HG02798 (cell line): ENCODE data around the gene RNF166.

Experiments used
- ATAC-seq: cut with Tn5 transposase; IDR thresholded peaks from one replicate; pipeline ENCODE4 v1.9.1; 2021; ENCODE audit warnings: mild to moderate bottlenecking; ENCODE audit not compliant: unreplicated experiment, poor library complexity

RNF166 gene

DNA sequence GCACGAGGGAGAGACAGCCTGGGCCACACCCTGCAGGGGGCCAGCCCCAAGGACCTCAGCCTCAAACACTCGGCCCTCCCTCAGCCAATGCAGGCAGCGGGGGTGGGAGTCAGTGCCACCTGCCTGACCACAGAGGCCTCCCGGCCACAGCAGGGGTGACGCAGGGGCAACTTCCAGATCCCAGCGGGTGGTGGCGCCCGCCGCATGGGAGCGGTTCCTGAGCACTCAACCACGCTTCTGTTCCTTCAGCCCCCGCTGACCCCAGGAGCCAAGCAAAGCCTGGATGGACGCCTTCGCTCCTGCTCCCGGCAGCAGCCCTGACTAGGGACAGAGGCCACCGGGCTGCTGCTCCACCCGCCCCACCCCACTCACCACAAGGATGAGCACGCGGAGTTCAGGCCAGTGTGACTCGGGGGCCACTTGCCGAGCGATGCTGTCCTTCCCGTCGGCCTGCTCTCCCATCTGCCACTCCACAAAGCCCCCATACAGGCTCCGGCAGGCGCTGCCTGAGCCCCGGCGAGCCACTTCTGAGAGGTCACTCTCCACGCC lies 50.4 kb downstream of the RNF166 start:
- ATAC-seq: no peak

- no peak for ATAC-seq
Measured at GRCh38 chr16:88655053-88655732, 51.0 kb downstream of the RNF166 start.

DNA sequence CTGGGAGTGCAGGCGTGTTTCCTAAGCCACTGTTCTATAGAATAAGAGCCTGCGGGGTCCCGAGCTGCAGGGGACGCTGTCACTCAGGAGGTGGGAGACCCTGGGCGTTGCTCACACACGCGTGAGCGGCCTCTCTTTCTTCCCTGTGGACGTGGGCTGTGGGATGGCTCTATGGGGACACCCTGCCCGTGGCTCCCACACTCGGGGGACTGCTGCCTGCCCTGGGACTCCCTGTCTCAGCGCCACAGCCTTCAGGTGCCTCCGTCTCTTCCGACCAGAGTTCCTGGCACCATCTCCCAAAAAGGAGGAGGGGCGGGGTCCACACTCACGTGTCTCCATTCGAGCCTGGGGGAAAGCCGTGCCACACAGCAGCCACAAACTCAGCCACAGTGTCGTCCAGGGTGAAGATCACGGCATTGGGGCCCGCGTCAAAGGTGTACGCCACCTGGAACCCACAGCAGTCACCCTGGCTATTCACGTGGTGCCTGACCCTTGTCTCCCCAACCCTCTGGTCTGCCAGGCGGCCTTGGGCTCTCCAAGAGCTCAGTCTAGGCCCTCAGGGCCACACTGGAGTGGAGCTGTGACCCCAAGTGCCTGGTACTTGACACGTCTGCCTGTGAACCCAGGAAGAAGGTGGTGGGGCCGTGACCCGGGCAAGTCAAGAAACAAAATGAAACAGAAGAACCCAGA lies 51.7 kb downstream of the RNF166 start:
- no peak for ATAC-seq

DNA sequence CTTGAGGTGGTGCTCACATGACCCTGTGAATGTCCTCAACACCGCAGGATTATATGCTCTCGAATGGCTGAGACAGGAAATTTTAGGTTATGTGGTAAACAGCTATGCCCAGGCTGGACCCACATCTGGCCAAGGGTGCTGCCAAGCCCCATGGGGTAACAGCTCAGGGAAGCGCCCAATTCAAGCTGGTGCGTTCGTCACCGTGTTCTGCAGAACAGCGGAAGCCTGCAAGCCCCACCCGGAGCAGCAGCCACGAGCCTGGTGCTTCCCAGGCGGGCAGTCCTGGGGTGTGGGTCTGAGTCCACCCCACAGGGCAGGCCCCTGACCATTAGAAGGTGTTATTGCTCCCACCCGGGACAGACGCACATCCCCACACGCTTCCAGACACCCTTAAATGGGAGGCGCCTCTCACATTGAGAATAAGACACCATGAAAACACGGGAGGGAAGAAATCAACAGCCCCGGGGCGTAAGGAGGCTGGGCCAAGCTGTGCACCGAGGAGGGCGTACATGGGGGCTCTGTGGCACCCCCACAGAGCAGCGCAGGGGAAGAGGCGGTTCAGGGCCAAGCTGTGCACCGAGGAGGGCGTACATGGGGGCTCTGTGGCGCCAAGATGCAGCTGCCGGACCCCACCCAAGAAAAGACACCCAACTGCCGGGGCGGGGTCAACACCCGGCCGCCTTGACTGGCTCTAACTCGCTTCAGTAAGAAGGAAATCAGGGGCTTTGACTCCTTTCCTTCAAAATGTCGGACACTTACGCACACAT lies 52.4 kb downstream of the RNF166 start:
- no peak for ATAC-seq

- ATAC-seq: no peak
Measured at GRCh38 chr16:88653101-88653500, 53.1 kb downstream of the RNF166 start.

DNA sequence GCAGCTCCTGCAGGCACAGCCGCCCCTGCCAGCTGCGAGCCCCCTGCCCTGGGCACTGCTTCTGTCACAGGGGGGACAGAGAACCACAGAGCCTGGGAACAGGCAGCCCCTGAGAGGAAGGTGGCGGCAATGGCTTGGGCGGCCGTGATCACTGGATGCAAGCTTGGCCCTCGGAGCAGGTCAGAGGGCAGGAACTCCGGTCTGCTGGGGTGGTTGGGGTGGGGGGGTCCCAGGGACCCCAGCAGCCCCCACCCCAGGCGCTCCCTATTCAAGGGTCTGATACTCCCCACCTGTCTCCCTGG lies 53.5 kb downstream of the RNF166 start:
- no peak for ATAC-seq

GRCh38 chr16:88651989-88652761 lies 54.0 kb downstream of the RNF166 start:
- ATAC-seq: no peak

- ATAC-seq: peak; percentile 74
Measured at GRCh38 chr16:88651276-88651988, 54.8 kb downstream of the RNF166 start.

DNA sequence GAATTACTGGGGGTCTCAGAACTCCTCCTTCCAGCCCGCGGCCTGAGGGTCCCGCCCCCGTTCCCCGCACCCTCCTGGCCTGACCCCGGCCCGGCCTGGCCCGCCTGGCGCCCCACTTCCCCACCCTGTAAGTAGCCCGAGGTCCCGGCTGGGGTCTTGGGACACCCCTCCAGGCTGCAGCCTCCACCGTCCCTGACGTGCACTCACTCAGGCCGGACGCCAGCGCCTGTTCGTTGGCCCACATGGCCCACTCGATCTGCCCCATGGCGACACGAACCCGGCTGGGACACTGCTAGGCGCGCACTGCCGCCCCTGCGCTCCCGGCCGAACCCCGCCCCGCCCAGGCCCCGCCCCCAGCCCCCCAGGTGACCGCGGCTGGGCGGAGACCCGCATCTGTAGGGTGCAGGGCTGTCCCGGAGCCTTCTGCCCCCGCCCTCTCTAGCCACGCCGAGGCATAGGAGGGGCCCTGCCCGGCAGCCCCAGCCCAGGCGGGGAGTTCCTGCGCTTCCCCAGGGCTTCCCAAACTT lies 55.4 kb downstream of the RNF166 start, which contains the start of gene CYBA:
TSS of gene CYBA (minus strand) at position 305 of the 527 bp plus-strand sequence. CDS start at position 265, 40 bp downstream.
- ATAC-seq: peak; percentile 76

GRCh38 chr16:88649924-88650748 lies 56.1 kb downstream of the RNF166 start:
- peak; percentile 19 for ATAC-seq

- no peak for ATAC-seq
Measured at GRCh38 chr16:88649195-88649923, 56.8 kb downstream of the RNF166 start.

DNA sequence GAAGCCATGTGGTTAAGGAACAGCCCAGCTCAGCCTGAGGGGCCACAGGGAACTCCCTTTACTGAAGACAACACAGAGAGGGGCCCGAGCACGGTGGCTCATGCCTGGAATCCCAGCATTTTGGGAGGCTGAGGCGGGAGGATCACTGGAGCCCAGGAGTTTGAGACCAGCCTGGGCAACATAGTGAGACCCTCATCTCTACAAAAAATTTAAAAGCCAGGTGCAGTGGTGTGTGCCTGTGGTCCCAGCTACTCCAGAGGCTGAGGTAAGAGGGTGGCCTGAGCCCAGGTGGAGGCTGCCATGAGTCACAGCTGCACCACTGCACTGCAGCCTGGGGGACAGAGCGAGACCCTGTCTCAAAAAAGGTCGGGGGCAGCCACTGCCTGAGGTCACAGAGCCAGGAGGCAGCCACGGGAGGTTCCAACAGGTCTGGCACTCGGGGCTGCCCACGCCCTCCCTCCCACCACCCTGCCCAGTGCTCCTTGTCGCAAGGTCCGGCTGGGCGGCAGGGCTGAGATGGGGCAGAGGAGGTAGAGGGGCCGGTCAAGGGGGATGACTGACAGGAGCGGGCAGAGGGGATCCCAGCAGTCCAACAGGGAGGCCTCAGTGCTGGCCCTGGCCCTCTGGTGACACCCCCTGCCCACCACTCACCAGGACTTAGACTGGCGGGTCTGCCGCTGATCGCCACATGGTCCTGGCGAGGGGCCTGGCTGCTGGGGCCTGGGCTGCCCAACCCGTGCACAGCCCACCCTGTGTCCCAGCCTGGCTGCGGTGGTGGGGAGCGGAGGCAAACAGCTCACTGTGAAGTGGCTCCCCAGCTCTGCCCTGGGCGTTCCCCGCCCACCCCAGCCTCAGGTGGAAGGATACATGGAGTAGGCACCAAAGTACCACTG lies 58.8 kb downstream of the RNF166 start:
- no peak for ATAC-seq
